ENCODE results near the gene DNASE2B.

DNASE2B gene

DNA sequence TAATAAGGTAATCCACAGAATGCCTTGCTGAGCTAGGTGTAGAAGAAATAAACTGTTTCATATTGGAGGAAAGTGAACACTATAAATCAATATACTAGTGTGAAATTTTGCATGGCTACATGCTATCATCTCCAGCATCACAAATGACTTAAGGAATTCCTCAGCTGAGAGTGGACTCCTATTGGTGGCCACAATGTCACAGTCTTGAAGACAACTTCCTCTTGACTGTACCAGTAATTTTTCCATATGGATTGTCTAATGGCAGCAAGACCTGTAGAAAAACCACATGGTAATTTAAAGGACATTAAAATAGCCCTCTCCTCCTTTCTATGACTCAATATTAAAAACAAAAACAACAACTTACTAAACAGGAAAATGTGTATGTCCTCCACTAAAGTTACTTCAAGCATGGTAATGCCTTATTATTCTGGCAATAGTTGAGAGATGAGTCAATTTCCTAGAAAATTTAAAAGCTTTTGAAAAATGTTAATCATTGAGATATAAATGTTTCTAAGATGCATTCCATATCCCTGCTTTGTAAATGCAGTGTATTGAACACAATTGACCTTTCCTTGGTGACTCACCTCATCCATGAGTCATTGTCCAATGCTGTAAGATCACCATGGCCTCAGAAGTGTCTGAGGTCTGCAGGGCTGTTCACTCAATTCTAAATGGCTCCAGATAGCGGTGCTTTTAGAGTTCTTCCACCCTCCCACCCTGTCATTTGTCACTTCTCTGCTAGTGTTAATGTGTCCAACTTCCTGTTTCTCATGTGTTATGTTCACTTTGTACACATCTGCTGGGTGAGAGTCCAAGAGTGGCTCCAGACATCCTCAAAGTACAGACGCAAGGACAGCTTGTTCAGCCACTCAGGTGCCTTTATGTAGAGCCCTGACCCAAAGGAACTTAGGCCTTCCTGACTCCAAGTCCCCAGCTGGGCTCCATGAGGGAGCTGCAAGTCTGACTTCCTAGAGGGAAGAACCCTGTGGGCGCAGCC is 32.8 kb upstream of the DNASE2B start:
- TF ChIP-seq POLR2AphosphoS5 (IDR thresholded peaks at IDR 0.05; ENCODE audit: low read depth, low read length) = no peak
- 0 out of 2 replicates have a peak, but pooled peaks have one; percentile 11 for TF ChIP-seq SIN3A (IDR thresholded peaks at IDR 0.05; ENCODE audit: borderline replicate concordance, insufficient read depth, low read length)
- peak; percentile 36 for TF ChIP-seq FOXP2 (optimal IDR thresholded peaks at IDR 0.05; ENCODE audit: borderline replicate concordance, extremely low read depth, extremely low read length, insufficient read depth)

DNA sequence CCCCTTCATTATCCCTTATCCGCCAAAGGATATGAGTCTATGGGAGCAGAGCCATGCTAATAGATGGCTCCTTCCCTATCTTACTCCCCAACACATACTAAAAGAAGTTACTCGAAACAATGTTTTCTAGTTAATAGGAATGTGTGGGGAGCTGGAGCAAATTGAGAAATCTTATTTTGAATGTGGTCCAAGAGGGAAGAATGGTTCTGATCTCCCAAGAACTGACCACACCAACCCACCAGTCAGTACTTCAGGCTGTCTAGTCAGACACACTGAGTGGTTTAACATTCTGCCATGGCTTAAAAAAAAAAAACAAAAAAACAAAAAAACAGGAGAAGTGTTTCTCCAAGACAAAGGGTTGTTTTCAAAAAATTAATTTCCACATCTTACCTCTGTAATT is 31.5 kb upstream of the DNASE2B start:
- TF ChIP-seq POLR2AphosphoS5 (IDR thresholded peaks at IDR 0.05; ENCODE audit: low read depth, low read length) (no peak), REST (IDR thresholded peaks at IDR 0.05; ENCODE audit: insufficient read depth in 1 of 2, low read depth in 2 of 2, low read length in 2 of 2) (no peak), FOXP2 (optimal IDR thresholded peaks at IDR 0.05; ENCODE audit: borderline replicate concordance, extremely low read depth, extremely low read length, insufficient read depth) (no peak), SIN3A (IDR thresholded peaks at IDR 0.05; ENCODE audit: borderline replicate concordance, insufficient read depth, low read length) (no peak), TAF1 (IDR thresholded peaks at IDR 0.05; ENCODE audit: borderline replicate concordance, insufficient read depth, low read length) (no peak)

DNA sequence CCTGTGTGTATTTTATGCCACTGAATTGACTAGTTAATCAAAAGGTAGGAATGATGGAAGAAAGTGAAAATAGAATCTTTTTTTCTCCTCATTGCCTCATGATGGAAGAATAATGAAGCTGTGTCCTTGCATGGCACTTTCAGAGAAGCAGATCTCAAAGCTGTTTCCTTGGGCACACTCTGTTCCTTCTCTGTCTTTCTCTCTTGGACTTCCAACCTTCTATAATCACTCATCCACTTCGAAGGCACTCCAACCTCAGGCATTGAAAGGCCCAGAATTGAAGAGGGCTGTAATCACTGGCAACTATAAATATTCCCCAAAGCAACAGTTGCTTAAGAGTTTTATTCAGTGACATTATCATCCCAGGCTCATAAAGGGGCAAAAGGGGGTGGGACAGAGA is 31.1 kb upstream of the DNASE2B start:
- TF ChIP-seq SIN3A (IDR thresholded peaks at IDR 0.05; ENCODE audit: borderline replicate concordance, insufficient read depth, low read length) (no peak), TAF1 (IDR thresholded peaks at IDR 0.05; ENCODE audit: borderline replicate concordance, insufficient read depth, low read length) (no peak), FOXP2 (optimal IDR thresholded peaks at IDR 0.05; ENCODE audit: borderline replicate concordance, extremely low read depth, extremely low read length, insufficient read depth) (no peak), POLR2AphosphoS5 (IDR thresholded peaks at IDR 0.05; ENCODE audit: low read depth, low read length) (no peak), REST (IDR thresholded peaks at IDR 0.05; ENCODE audit: insufficient read depth in 1 of 2, low read depth in 2 of 2, low read length in 2 of 2) (no peak)

DNA sequence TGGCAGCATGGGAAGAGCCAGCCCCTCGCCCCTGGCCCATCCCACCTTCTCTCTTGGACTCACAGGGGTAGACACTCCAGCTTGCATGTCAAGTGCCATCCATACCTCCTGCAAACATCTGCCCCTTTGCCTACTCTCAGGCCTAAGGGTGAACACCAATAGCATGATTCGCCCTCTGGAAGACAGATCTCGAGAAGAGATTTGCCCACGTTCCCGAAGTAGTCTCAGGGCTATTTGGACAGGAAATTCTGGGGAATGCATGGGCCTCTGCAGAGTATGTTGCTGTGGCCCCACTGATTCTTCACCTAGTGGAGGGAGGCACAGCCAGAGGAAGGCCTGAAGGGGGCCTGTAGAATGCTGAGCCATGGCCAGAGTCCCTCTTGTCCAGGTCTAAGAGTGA is 29.8 kb upstream of the DNASE2B start:
- no peak for TF ChIP-seq SIN3A (IDR thresholded peaks at IDR 0.05; ENCODE audit: borderline replicate concordance, insufficient read depth, low read length)
- TF ChIP-seq FOXP2 (optimal IDR thresholded peaks at IDR 0.05; ENCODE audit: borderline replicate concordance, extremely low read depth, extremely low read length, insufficient read depth) = no peak

- no peak for TF ChIP-seq FOXP2 (optimal IDR thresholded peaks at IDR 0.05; ENCODE audit: borderline replicate concordance, extremely low read depth, extremely low read length, insufficient read depth)
Observed at GRCh38 chr1:84370266-84370665, 28.0 kb upstream of the DNASE2B start.

- TF ChIP-seq POLR2AphosphoS5 (IDR thresholded peaks at IDR 0.05; ENCODE audit: low read depth, low read length) = no peak
- TF ChIP-seq REST (IDR thresholded peaks at IDR 0.05; ENCODE audit: insufficient read depth in 1 of 2, low read depth in 2 of 2, low read length in 2 of 2) = no peak
- TF ChIP-seq FOXP2 (optimal IDR thresholded peaks at IDR 0.05; ENCODE audit: borderline replicate concordance, extremely low read depth, extremely low read length, insufficient read depth) = no peak
- no peak for TF ChIP-seq SIN3A (IDR thresholded peaks at IDR 0.05; ENCODE audit: borderline replicate concordance, insufficient read depth, low read length)
Observed at GRCh38 chr1:84370831-84371394, 27.4 kb upstream of the DNASE2B start.
